B cell (primary cell): ENCODE data around the gene NPBWR2. TPM values are rescaled to one million over a fixed set of nuclear protein-coding genes. Genes with fewer than 3 reads are reported as not detected.
A peak's percentile ranks its signal among the peaks of the same experiment; 100 is the strongest.

Source experiments
- ATAC-seq: fragments of 200-7000 bp; cut with Tn5 transposase; one replicate; pipeline ENCODE4 v1.10.0; 2021; ENCODE audit warnings: low read depth, mild to moderate bottlenecking, moderate number of reproducible peaks, moderate library complexity
- CTCF ChIA-PET: fragments of 350-600 bp; sonication (Branson Sonifier 250); formaldehyde crosslinking; loops from one replicate; lab custom pipeline; 2021; ENCODE audit warnings: antibody characterized with exemption, inconsistent platforms; lab: Charles Lee
- POLR2A ChIA-PET: fragments of 350-600 bp; sonication (Branson Sonifier 250); formaldehyde crosslinking; loops from one replicate; lab custom pipeline; 2021; ENCODE audit warnings: antibody characterized with exemption; lab: Charles Lee
- DNase-seq: peaks from one replicate; pipeline ENCODE4 v3.0.0; 2013
- H2AFZ ChIP-seq: 2 replicates; pipeline ENCODE4 v1.6.1; 2012; ENCODE audit warnings: mild to moderate bottlenecking, low read depth, low read length; ENCODE audit not compliant: insufficient read depth, poor library complexity, severe bottlenecking
- H3K27ac ChIP-seq, 2 donors: 1 replicate in 1 of 2; 2 replicates in 1 of 2; pipeline ENCODE4 v1.5.1; 2012 to 2013; ENCODE audit warnings: low read length in 2 of 2, mild to moderate bottlenecking in 2 of 2, moderate library complexity in 1 of 2
- H3K27me3 ChIP-seq, 4 experiments: fragments of 200-600 bp in 1 of 4; sonication (generic) in 1 of 4; replicated peaks in 1 of 4; 1 replicate in 2 of 4; 2 replicates in 2 of 4; pipeline versions ENCODE4 v1.6.1 to v1.7.0; 2013 to 2016; ENCODE audit warnings: low read length in 3 of 4, mild to moderate bottlenecking in 2 of 4, mixed read lengths in 1 of 4, moderate library complexity in 1 of 4; ENCODE audit not compliant: insufficient read depth in 4 of 4, control insufficient read depth in 3 of 4; ENCODE audit errors: control extremely low read depth in 1 of 4
- H3K36me3 ChIP-seq, 2 experiments: replicated peaks in 1 of 2; 1 replicate in 1 of 2; 2 replicates in 1 of 2; pipeline versions ENCODE4 v1.6.1 to v1.7.1; 2013; ENCODE audit warnings: low read length in 1 of 2; ENCODE audit not compliant: insufficient read depth in 2 of 2, control insufficient read depth in 1 of 2; ENCODE audit errors: control extremely low read depth in 1 of 2, extremely low read depth in 1 of 2
- H3K4me1 ChIP-seq, 2 donors: fragments of 200-600 bp in 1 of 2; sonication (generic) in 1 of 2; 1 replicate in 1 of 2; 2 replicates in 1 of 2; pipeline versions ENCODE4 v1.5.1 to v1.6.1; 2013 to 2017; ENCODE audit warnings: low read length in 2 of 2; ENCODE audit not compliant: control insufficient read depth in 2 of 2, insufficient read depth in 2 of 2
- H3K4me2 ChIP-seq: replicated peaks from 2 replicates; pipeline ENCODE3; 2012; ENCODE audit warnings: mild to moderate bottlenecking, low read depth, low read length; ENCODE audit not compliant: poor library complexity, severe bottlenecking
- H3K4me3 ChIP-seq, 5 experiments: fragments of 200-600 bp in 1 of 5; sonication (generic) in 1 of 5; 1 replicate in 3 of 5; 2 replicates in 2 of 5; pipeline versions ENCODE4 v1.5.1 to v1.7.0; 2011 to 2016; ENCODE audit warnings: low read length in 4 of 5, mild to moderate bottlenecking in 4 of 5, low read depth in 2 of 5, control low read depth in 1 of 5, moderate library complexity in 1 of 5; ENCODE audit not compliant: insufficient read depth in 1 of 5; ENCODE audit errors: control extremely low read depth in 1 of 5, extremely low read depth in 1 of 5
- H3K79me2 ChIP-seq: fragments of 200-600 bp; sonication (generic); one replicate; pipeline ENCODE4 v1.6.0; 2016; ENCODE audit warnings: low read length; ENCODE audit not compliant: control insufficient read depth, insufficient read depth
- H3K9ac ChIP-seq: fragments of 200-600 bp; sonication (generic); 2 replicates; pipeline ENCODE4 v1.6.1; 2017; ENCODE audit warnings: mild to moderate bottlenecking, low read length, moderate library complexity
- H3K9me3 ChIP-seq, 3 donors: one replicate each; pipeline versions ENCODE4 v1.6.1 to v1.7.1; 2013; ENCODE audit warnings: low read length in 2 of 3; ENCODE audit not compliant: control insufficient read depth in 2 of 3, insufficient read depth in 1 of 3; ENCODE audit errors: control extremely low read depth in 1 of 3
- H4K20me1 ChIP-seq: 2 replicates; pipeline ENCODE4 v1.6.0; 2012; ENCODE audit warnings: mild to moderate bottlenecking, low read length; ENCODE audit not compliant: insufficient read depth, control insufficient read depth, poor library complexity, severe bottlenecking
- H3K27ac Mint-ChIP-seq: one replicate; pipeline ENCODE4 v1.8.0; 2021; ENCODE audit warnings: mixed read lengths
- H3K27me3 Mint-ChIP-seq: one replicate; pipeline ENCODE4 v1.8.0; 2021; ENCODE audit warnings: mixed read lengths
- H3K4me1 Mint-ChIP-seq: one replicate; pipeline ENCODE4 v1.8.0; 2021; ENCODE audit warnings: mixed read lengths
- H3K4me3 Mint-ChIP-seq: one replicate; pipeline ENCODE4 v1.8.0; 2021; ENCODE audit warnings: mixed read lengths
- H3K9me3 Mint-ChIP-seq: one replicate; pipeline ENCODE4 v1.8.0; 2022; ENCODE audit warnings: mixed read lengths; ENCODE audit not compliant: insufficient read depth
- EZH2 ChIP-seq: IDR thresholded peaks from 2 replicates; pipeline ENCODE4 v1.6.1; 2012; ENCODE audit warnings: borderline replicate concordance, low read depth, mild to moderate bottlenecking, moderate library complexity, low read length; ENCODE audit not compliant: insufficient read depth, poor library complexity, severe bottlenecking
- WGBS: methylation state at CpG from one replicate; pipeline ENCODE4 v1.1.5; 2013; ENCODE audit warnings: missing lambda C conversion rate; ENCODE audit not compliant: insufficient coverage; 5-methylcytosine and 5-hydroxymethylcytosine counted together
- intact Hi-C: fragments of 100-400 bp; cut with micrococcal nuclease; formaldehyde crosslinking; loops from one replicate; pipeline ENCODE4 v1.10.0; 2022
- polyA plus RNA-seq: library from polyadenylated mRNA; depleted of rRNA; stranded (reverse); fragments of >200 nt; gene quantifications from 2 replicates; pipeline ENCODE4 v1.2.3, GENCODE V29; 2012
- total RNA-seq, 2 donors: library from RNA; stranded (reverse); fragments of 120-200 nt in 1 of 2; gene quantifications; 1 replicate in 1 of 2; 2 replicates in 1 of 2; pipeline versions ENCODE4 v1.2.3 to v1.2.4, GENCODE V29; 2013 to 2022
- TF ChIP-seq, protein P1 (sequence below): fragments of 200-600 bp; IDR thresholded peaks from one replicate; pipeline ENCODE4 v1.8.0; 2022; ENCODE audit warnings: antibody characterized with exemption, mild to moderate bottlenecking

The NPBWR2 gene
- total and polyA plus RNA-seq, 2 donors (not counting 1 experiment from before 2014, with no cell fraction given): 0.21 TPM; not detected in 1

DNA sequence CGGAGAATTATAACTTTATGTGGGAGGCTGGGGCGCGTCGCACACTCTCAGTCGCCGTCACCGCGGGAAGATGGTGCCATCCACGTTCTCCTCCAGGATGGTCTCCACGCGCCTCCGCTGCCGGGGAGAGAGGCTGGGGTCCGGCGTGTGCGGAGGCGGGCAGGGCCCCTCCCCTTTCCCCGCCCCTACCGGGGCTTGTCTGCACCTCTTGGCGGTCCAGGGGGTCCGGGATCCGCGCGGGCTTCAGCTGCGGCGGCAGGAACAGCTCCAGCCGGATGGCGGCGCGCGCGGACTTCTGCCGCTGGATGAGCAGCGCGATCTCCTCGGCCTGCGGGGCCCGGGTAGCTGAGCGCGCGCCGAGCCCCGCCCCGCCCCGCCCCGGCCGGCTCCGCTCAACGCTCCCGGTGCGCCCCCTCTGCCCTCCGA, 24.0 kb downstream of the NPBWR2 start:
- Histone ChIP-seq H3K4me2 (peak overlapping the region; percentile 96), H3K27ac (no peak overlapping the region), H4K20me1 (peaks cover 23% of the 10 kb centered on the region), H3K79me2 (peaks cover 7% of the 10 kb centered on the region), H3K27me3 (peaks cover 0 to 11% (median 3%) of the 10 kb centered on the region in 4 experiments), H3K36me3 (no peaks in the 10 kb centered on the region), H3K4me3 (peak overlapping the region in 4 of 5 experiments; percentile 32 to 62 (median 56)), H3K4me1 (peaks cover 40 to 44% of the 10 kb centered on the region in 2 donors), H3K9ac (peak overlapping the region; percentile 61), H3K9me3 (peaks cover 0 to 16% (median 0%) of the 10 kb centered on the region in 3 donors), H2AFZ (peak overlapping the region; percentile 69)
- WGBS: under 1% methylated on average over 52 of the region's 52 CpGs
- intact Hi-C loops: loop anchor here (1.0 to 5.0 kb wide), 4 partner anchors 17 to 101 kb away; partner anchors contain the start of gene PRPF6
- Mint-ChIP-seq H3K27me3 (peaks cover 5% of the 10 kb centered on the region), H3K9me3 (no peaks in the 10 kb centered on the region), H3K4me3 (peak overlapping the region; percentile 87), H3K4me1 (peaks cover 39% of the 10 kb centered on the region), H3K27ac (peak overlapping the region; percentile 76)
- ATAC-seq (peak; percentile 34), DNase-seq (peak; percentile 85)
- TF ChIP-seq EZH2: no peak
- TF ChIP-seq, protein P1, sequence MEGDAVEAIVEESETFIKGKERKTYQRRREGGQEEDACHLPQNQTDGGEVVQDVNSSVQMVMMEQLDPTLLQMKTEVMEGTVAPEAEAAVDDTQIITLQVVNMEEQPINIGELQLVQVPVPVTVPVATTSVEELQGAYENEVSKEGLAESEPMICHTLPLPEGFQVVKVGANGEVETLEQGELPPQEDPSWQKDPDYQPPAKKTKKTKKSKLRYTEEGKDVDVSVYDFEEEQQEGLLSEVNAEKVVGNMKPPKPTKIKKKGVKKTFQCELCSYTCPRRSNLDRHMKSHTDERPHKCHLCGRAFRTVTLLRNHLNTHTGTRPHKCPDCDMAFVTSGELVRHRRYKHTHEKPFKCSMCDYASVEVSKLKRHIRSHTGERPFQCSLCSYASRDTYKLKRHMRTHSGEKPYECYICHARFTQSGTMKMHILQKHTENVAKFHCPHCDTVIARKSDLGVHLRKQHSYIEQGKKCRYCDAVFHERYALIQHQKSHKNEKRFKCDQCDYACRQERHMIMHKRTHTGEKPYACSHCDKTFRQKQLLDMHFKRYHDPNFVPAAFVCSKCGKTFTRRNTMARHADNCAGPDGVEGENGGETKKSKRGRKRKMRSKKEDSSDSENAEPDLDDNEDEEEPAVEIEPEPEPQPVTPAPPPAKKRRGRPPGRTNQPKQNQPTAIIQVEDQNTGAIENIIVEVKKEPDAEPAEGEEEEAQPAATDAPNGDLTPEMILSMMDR: peak; percentile 69
- CTCF ChIA-PET: interaction anchor here (0.7 to 11.8 kb wide), 16 partner anchors 13 to 217 kb away, joined by 3 to 220 read pairs (median 6); partner anchors contain the start of genes NPBWR2, SAMD10 and TCEA2
- POLR2A ChIA-PET: interaction anchor here (0.7 to 2.7 kb wide), 6 partner anchors 16 to 45 kb away, joined by 3 to 21 read pairs (median 4); partner anchors contain the start of genes NPBWR2 and TCEA2

DNA sequence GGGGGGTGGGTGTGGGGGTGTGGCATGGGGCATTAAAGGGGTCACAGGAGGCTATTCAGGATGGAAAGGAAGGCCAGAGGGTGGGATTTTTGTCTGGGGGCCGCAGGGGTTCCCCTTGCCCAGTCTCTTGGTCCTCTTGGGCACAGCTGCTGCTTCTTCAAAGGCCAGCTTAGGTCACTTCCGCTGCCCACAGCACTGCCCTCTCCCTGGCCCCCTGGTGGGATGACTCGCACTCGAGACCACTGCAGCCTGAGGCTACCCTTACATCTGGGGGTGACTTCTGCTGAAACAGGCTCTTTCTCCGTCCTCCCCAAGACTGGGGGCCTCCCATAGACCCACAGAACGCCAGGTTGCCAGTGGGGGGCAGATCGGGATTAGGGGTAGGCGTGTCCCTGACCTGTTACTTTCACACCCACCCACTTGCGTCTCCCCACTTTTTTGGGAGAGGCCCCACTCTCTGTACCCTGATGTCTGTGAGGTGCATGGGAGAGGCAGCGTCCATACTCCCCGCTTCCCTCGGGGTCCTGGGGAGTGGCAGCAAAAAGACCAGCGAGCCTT, 24.5 kb downstream of the NPBWR2 start:
- DNase-seq: no peak
- Histone ChIP-seq H3K79me2 (peaks cover 7% of the 10 kb centered on the region), H3K36me3 (no peaks in the 10 kb centered on the region), H3K9me3 (peaks cover 0 to 11% (median 0%) of the 10 kb centered on the region in 3 donors), H3K27ac (no peak overlapping the region), H3K9ac (peak overlapping the region; percentile 61), H3K4me2 (peak overlapping the region; percentile 96), H3K27me3 (peaks cover 0 to 11% (median 3%) of the 10 kb centered on the region in 4 experiments), H3K4me1 (peaks cover 40 to 49% of the 10 kb centered on the region in 2 donors), H2AFZ (peak overlapping the region; percentile 69), H4K20me1 (peaks cover 23% of the 10 kb centered on the region), H3K4me3 (peak overlapping the region in 4 of 5 experiments; percentile 32 to 62 (median 56))
- CTCF ChIA-PET: interaction anchor here (0.6 to 11.8 kb wide), 16 partner anchors 13 to 186 kb away, joined by 3 to 220 read pairs (median 8); partner anchors contain the start of genes NPBWR2, SAMD10 and TCEA2
- Mint-ChIP-seq H3K4me1 (peaks cover 40% of the 10 kb centered on the region), H3K9me3 (no peaks in the 10 kb centered on the region), H3K4me3 (peak overlapping the region; percentile 87), H3K27ac (peak overlapping the region; percentile 76), H3K27me3 (peaks cover 5% of the 10 kb centered on the region)
- TF ChIP-seq, protein P1: no peak
- no peak for TF ChIP-seq EZH2
- intact Hi-C loops: loop anchor here (1.0 to 5.0 kb wide), 4 partner anchors 17 to 101 kb away; partner anchors contain the start of gene PRPF6
- POLR2A ChIA-PET: interaction anchor here (0.9 to 2.7 kb wide), 4 partner anchors 17 to 44 kb away, joined by 3 to 21 read pairs (median 3); partner anchors contain the start of genes NPBWR2 and TCEA2
- WGBS: 7% methylated on average over 6 of the region's 13 CpGs
- ATAC-seq: no peak
